ENCODE results near the gene ADARB2.

The ADARB2 gene

GRCh38 chr10:1264001-1264400, 473.3 kb downstream of the ADARB2 start:
- CTCF ChIA-PET = interaction anchor here (0.6 kb wide), 1 partner anchor 19 kb away, joined by 3 read pairs; no protein-coding TSS in a partner anchor
- no peak for TF ChIP-seq CTCF (conservative IDR thresholded peaks at IDR 0.05; ENCODE audit: low read depth)
- H3K27ac ChIP-seq = no peak overlapping the region
- POLR2A ChIA-PET (ENCODE audit: low non-redundant PET) = no interaction called here
- DNase-seq (ENCODE audit: low spot score) = no peak

GRCh38 chr10:1257274-1257673, 480.1 kb downstream of the ADARB2 start:
- no peak for TF ChIP-seq CTCF (conservative IDR thresholded peaks at IDR 0.05; ENCODE audit: low read depth)
- POLR2A ChIA-PET (ENCODE audit: low non-redundant PET) = no interaction called here
- CTCF ChIA-PET = interaction anchor here (1.1 kb wide), 1 partner anchor 11 kb away, joined by 3 read pairs; no protein-coding TSS in a partner anchor
- no peak overlapping the region for H3K27ac ChIP-seq
- no peak for DNase-seq (ENCODE audit: low spot score)

DNA sequence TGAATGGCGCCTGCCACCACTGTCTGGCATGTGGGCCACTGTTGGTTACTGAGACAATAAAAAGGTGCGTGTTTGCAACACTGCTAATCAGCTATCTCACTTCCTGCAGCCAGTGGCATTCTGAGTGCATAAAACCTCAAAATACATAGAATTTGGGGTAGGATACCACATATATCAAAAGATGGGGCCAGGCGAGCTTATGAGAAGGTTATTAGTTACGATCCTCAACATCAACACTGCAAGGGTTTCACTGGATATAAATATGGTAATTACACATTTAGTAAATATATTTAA, 480.9 kb downstream of the ADARB2 start:
- ChIA-PET CTCF (no interaction called here), POLR2A (ENCODE audit: low non-redundant PET) (no interaction called here)
- H3K27ac ChIP-seq = no peak overlapping the region
- TF ChIP-seq CTCF (conservative IDR thresholded peaks at IDR 0.05; ENCODE audit: low read depth) = no peak
- DNase-seq (ENCODE audit: low spot score) = no peak

GRCh38 chr10:1255600-1256431, 481.5 kb downstream of the ADARB2 start:
- no peak overlapping the region for H3K27ac ChIP-seq
- ChIA-PET POLR2A (ENCODE audit: low non-redundant PET) (no interaction called here), CTCF (no interaction called here)
- DNase-seq (ENCODE audit: low spot score) = no peak
- TF ChIP-seq CTCF (conservative IDR thresholded peaks at IDR 0.05; ENCODE audit: low read depth) = no peak

- DNase-seq (ENCODE audit: low spot score) = no peak
- no peak for TF ChIP-seq CTCF (conservative IDR thresholded peaks at IDR 0.05; ENCODE audit: low read depth)
- H3K27ac ChIP-seq = no peak overlapping the region
- ChIA-PET POLR2A (ENCODE audit: low non-redundant PET) (no interaction called here), CTCF (no interaction called here)
Measured at GRCh38 chr10:1255118-1255517, 482.2 kb downstream of the ADARB2 start.

GRCh38 chr10:1253523-1254353, 483.6 kb downstream of the ADARB2 start:
- H3K27ac ChIP-seq = no peak overlapping the region

More at GRCh38 chr10:1253523-1254353, 483.6 kb downstream of the ADARB2 start:
- TF ChIP-seq CTCF (conservative IDR thresholded peaks at IDR 0.05; ENCODE audit: low read depth) = no peak
- ChIA-PET CTCF (no interaction called here), POLR2A (ENCODE audit: low non-redundant PET) (no interaction called here)
- no peak for DNase-seq (ENCODE audit: low spot score)
